Tibial nerve (tissue), 4 donors: ENCODE data around the gene RAPGEF3. TPM values are rescaled to one million over a fixed set of nuclear protein-coding genes. Genes with fewer than 3 reads are reported as not detected.

ENCODE experiments used
- DNase-seq, 2 donors: peaks; one replicate each; pipeline ENCODE4 v3.0.0-alpha.2; 2019; ENCODE audit warnings: low spot score in 2 of 2
- H3K27ac ChIP-seq, 4 donors: fragments of 200-600 bp; sonication (generic) in 3 of 4; one replicate each; pipeline ENCODE4 v1.5.1; 2017 to 2019; ENCODE audit warnings: mild to moderate bottlenecking in 1 of 4
- H3K27me3 ChIP-seq, 2 donors: fragments of 200-600 bp; sonication (generic) in 1 of 2; one replicate each; pipeline versions ENCODE4 v1.5.1 to v1.6.0; 2017 to 2019
- H3K36me3 ChIP-seq, 3 donors: fragments of 200-600 bp; sonication (generic); one replicate each; pipeline ENCODE4 v1.5.1; 2018 to 2019
- H3K4me1 ChIP-seq, 4 donors: fragments of 200-600 bp; sonication (generic) in 3 of 4; one replicate each; pipeline ENCODE4 v1.5.1; 2017 to 2019
- H3K4me3 ChIP-seq, 4 donors: fragments of 200-600 bp; sonication (generic) in 3 of 4; one replicate each; pipeline ENCODE4 v1.5.1; 2017 to 2019; ENCODE audit warnings: mild to moderate bottlenecking in 1 of 4, moderate library complexity in 1 of 4
- H3K9me3 ChIP-seq, 4 donors: fragments of 200-600 bp; sonication (generic) in 3 of 4; one replicate each; pipeline ENCODE4 v1.5.1; 2017 to 2019
- EP300 ChIP-seq, 2 donors: sonication (generic); formaldehyde crosslinking; IDR thresholded peaks; one replicate each; pipeline ENCODE4 v1.6.1; 2017; ENCODE audit warnings: antibody characterized with exemption in 2 of 2, mild to moderate bottlenecking in 1 of 2
- POLR2A ChIP-seq, 2 donors: fragments of 450-650 bp; IDR thresholded peaks; one replicate each; pipeline ENCODE4 v1.6.1; 2017; ENCODE audit warnings: antibody characterized with exemption in 2 of 2, mild to moderate bottlenecking in 2 of 2, moderate library complexity in 2 of 2
- WGBS, 2 donors: methylation state at CpG; one replicate each; pipeline ENCODE4 v1.1.5; 2018; 5-methylcytosine and 5-hydroxymethylcytosine counted together
- total RNA-seq, 4 donors: library from RNA; depleted of rRNA; stranded (reverse); fragments of >200 nt; gene quantifications; one replicate each; pipeline ENCODE4 v1.1.0, GENCODE V29; 2016
- TF ChIP-seq, protein P1 (sequence below), 5 experiments: fragments of 200-600 bp in 3 of 5; fragments of 450-650 bp in 2 of 5; sonication (generic) in 3 of 5; IDR thresholded peaks; one replicate each; pipeline ENCODE4 v1.5.1; 2016 to 2019; ENCODE audit warnings: antibody characterized with exemption in 5 of 5, mild to moderate bottlenecking in 3 of 5, moderate library complexity in 2 of 5

RAPGEF3 gene
- total RNA-seq, 4 donors from 2014 or later, result 47.3 to 109 (median 83.6) TPM

DNA sequence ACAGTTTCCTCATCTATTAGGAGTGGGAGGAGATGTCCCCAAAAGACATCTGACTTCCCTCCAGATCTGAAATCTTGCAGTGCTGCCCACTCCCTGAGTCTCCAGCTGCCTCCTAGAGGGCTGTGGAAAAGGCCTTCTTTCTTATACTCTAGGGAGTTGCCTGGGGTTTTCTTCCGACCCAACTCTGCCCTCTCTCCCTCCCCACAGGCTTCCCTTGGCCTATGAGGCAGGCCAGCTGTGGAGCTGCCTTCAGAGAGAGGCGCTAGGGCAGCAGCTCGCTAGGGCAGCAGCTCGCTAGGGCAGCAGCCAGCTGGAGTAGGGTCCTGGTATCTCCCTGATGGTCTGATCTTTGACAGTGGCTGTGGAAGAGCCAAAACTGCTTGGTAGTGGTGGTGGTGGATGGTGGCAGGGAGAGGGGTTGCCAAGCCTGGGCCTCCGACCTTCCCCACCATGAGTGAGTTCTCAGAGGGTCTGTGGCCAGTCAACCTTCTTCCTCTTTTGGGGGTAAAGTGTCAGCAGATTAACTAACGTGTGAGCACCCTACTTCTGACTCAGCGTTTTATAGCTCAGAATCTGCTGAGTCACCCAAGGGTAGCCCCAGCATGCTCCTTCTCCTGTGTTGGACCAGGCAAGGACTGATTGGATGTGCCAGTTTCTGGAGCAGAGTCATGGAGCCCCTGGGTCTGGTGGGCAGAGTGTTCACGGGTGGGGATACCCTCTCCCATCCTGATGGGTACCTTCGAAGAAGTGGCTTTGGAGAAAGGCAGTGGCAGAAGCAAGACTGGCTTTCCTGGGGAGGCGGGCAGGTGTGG, 16.6 kb upstream of the RAPGEF3 start:
- Histone ChIP-seq H3K9me3 (no peaks in the 10 kb centered on the region), H3K27ac (peak overlapping the region in 3 of 4 donors; percentile 57 to 90 (median 89)), H3K4me3 (no peak overlapping the region), H3K27me3 (no peaks in the 10 kb centered on the region), H3K36me3 (peaks cover 0 to 3% (median 0%) of the 10 kb centered on the region in 3 donors), H3K4me1 (peaks cover 0 to 77% (median 52%) of the 10 kb centered on the region in 4 donors)
- WGBS, 2 donors, result 65 to 69% methylated on average over 10 of the region's 10 CpGs
- TF ChIP-seq POLR2A (IDR thresholded peaks at IDR 0.05) (no peak), EP300 (IDR thresholded peaks at IDR 0.05) (no peak)
- TF ChIP-seq, protein P1, sequence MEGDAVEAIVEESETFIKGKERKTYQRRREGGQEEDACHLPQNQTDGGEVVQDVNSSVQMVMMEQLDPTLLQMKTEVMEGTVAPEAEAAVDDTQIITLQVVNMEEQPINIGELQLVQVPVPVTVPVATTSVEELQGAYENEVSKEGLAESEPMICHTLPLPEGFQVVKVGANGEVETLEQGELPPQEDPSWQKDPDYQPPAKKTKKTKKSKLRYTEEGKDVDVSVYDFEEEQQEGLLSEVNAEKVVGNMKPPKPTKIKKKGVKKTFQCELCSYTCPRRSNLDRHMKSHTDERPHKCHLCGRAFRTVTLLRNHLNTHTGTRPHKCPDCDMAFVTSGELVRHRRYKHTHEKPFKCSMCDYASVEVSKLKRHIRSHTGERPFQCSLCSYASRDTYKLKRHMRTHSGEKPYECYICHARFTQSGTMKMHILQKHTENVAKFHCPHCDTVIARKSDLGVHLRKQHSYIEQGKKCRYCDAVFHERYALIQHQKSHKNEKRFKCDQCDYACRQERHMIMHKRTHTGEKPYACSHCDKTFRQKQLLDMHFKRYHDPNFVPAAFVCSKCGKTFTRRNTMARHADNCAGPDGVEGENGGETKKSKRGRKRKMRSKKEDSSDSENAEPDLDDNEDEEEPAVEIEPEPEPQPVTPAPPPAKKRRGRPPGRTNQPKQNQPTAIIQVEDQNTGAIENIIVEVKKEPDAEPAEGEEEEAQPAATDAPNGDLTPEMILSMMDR (IDR thresholded peaks at IDR 0.05), result no peak
- DNase-seq, result no peak

DNA sequence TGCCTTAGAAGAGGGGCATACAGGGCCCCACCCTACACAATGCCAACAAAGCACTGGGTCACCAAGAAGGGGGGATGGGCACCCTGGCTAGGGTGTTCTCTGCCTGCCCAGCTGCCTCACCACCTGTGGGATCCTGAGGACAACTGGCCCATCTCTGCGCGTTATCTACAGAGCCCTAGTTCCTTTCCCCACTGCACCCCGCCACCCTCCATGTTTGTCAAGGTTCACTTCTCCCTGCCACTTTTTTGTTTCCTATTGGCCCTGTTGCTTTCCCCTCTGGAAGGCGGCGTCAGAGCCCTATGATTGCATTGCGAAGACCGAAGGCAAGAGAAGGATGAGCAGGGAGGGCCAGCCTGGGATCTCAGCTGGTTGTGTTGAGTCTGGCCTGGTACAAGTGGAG, 16.0 kb upstream of the RAPGEF3 start:
- no peak for DNase-seq
- no peaks in the 10 kb centered on the region for H3K9me3 ChIP-seq

DNA sequence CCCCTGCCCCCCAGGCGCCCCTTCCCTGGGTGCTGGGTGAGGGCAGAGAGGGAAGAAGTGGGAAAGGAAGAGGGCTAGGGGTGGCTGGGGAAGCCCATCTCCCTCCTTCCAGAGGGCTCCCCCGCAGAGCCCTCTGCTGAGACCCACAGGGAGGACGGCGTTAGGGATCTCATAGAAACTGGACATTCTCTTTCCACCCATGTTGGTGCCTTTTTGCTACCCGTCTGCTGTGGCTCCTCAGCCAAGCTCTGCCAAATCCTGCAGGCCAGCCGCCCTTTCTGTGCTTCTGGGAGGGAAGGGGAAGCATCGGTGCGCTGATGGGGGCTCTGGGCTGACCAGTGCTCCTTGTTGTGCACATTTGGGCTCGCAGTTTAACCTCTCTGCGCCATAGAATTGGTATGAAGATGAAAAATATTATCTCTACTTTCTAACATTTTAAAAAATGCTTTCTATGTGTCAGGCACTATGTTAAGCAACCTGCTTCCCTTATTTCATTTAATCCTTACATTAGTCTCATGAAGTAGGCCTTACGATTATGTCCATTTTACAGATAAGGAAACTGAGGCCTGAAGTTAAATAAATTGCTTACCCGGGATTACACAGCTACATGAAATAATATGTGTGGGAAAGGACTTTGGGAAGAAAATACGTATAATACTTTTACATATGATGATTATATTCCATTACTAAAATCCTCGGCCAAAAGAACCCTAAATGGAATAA, 15.3 kb upstream of the RAPGEF3 start:
- Histone ChIP-seq H3K9me3 (no peaks in the 10 kb centered on the region), H3K4me1 (peaks cover 0 to 71% (median 50%) of the 10 kb centered on the region in 4 donors), H3K27me3 (no peaks in the 10 kb centered on the region), H3K4me3 (peak overlapping the region; percentile 44 to 99 (median 84)), H3K36me3 (no peaks in the 10 kb centered on the region), H3K27ac (peak overlapping the region; percentile 61 to 90 (median 88))
- 52 to 53% methylated on average over 14 of the region's 14 CpGs for WGBS, 2 donors
- no peak for TF ChIP-seq POLR2A (IDR thresholded peaks at IDR 0.05)
- TF ChIP-seq, protein P1 (IDR thresholded peaks at IDR 0.05), result no peak
- TF ChIP-seq EP300 (IDR thresholded peaks at IDR 0.05), result no peak
- DNase-seq, result no peak

More for the DNA sequence above, 16.0 kb upstream of the RAPGEF3 start:
- WGBS, 2 donors, result 96 to 97% methylated on average over 7 of the region's 7 CpGs
- peak overlapping the region in 1 of 4 donors; percentile 77 for H3K4me3 ChIP-seq
- H3K27me3 ChIP-seq, result no peaks in the 10 kb centered on the region
- peaks cover 0 to 77% (median 52%) of the 10 kb centered on the region in 4 donors for H3K4me1 ChIP-seq
- peak overlapping the region in 3 of 4 donors; percentile 57 to 90 (median 89) for H3K27ac ChIP-seq
- H3K36me3 ChIP-seq, result no peaks in the 10 kb centered on the region
- TF ChIP-seq POLR2A (IDR thresholded peaks at IDR 0.05) (no peak), EP300 (IDR thresholded peaks at IDR 0.05) (no peak)
- TF ChIP-seq, protein P1 (IDR thresholded peaks at IDR 0.05), result no peak

DNA sequence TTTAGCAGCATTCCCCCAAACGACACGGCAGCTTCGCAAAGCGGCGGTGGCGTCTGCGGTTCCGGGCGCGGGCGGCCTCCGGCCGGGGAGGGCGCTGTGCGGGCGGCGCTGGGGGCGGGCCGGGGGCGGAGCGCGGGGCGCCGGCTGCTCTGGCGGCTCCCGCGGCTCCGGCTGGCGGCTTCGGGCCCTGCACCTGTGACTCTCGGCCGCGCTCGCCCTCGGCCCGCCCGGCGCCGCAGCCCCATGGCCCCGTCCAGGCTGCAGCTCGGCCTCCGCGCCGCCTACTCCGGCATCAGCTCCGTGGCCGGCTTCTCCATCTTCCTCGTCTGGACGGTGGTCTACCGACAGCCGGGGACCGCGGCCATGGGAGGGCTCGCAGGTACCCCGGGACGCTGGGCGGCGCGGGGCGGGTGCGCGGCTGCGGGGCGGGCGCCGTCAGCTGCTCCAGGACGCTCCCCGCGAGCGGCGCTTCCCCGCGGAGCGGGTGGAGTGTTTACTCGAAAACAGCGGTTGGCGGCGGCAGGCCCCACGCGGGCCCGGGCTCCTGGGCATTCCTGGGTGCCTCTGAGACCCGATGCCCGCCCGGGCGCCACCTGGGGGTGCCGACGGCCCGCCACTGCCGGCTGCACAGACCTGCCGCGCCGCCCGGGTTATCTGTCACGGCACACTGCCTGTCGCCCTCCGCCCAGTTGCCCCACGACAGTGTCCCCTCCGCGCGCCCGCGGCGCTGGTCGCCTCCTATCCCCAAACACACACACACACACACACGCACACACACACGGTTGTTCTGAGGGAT, 14.6 kb upstream of the RAPGEF3 start, which contains the start of gene SLC48A1:
Gene SLC48A1, plus strand, starts transcription at position 177 of the 796 bp plus-strand sequence. Its CDS starts 67 bp downstream, at position 244.
- peak within 1 kb of the TSS; percentile 61 to 90 (median 75) for H3K27ac ChIP-seq
- H3K9me3 ChIP-seq, result no peaks in the 10 kb centered on the region
- TF ChIP-seq POLR2A (IDR thresholded peaks at IDR 0.05) (peak; percentile 41 to 51), EP300 (IDR thresholded peaks at IDR 0.05) (peak in 1 of 2 donors; percentile 31)
- TF ChIP-seq, protein P1 (IDR thresholded peaks at IDR 0.05), result peak in 3 of 5 experiments; percentile 10 to 73 (median 48)
- H3K4me1 ChIP-seq, result peaks cover 0 to 64% (median 44%) of the 10 kb centered on the region in 4 donors
- no peaks in the 10 kb centered on the region for H3K36me3 ChIP-seq
- WGBS, 2 donors, result 0% methylated on average over 9 to 48 of the region's 106 CpGs
- H3K4me3 ChIP-seq, result peak within 1 kb of the TSS; percentile 44 to 99 (median 84)
- peak in 1 of 2 donors; percentile 43 for DNase-seq
- no peaks in the 10 kb centered on the region for H3K27me3 ChIP-seq
